DOHH2 (cell line): ENCODE results near the gene C1orf159.

Source experiments
- H3F3A ChIP-seq: fragments of 200-600 bp; sonication (generic), shearing (Covaris generic); 2 replicates; pipeline ENCODE4 v1.6.0; 2016; ENCODE audit warnings: antibody characterized with exemption, mild to moderate bottlenecking; ENCODE audit not compliant: control insufficient read depth, insufficient read depth
- H3K27ac ChIP-seq: fragments of 200-600 bp; sonication (generic); 2 replicates; pipeline ENCODE4 v1.5.1; 2014; ENCODE audit warnings: low read depth, mild to moderate bottlenecking, low read length, moderate library complexity
- H3K27me3 ChIP-seq: fragments of 200-600 bp; sonication (generic); 2 replicates; pipeline ENCODE4 v1.6.1; 2014; ENCODE audit warnings: mild to moderate bottlenecking, low read length, mixed read lengths; ENCODE audit not compliant: control insufficient read depth
- H3K36me3 ChIP-seq: fragments of 200-600 bp; sonication (generic); 2 replicates; pipeline ENCODE4 v1.6.1; 2014; ENCODE audit warnings: mild to moderate bottlenecking, low read length, moderate library complexity, mixed read lengths; ENCODE audit not compliant: control insufficient read depth
- H3K4me1 ChIP-seq: fragments of 200-600 bp; sonication (generic); 2 replicates; pipeline ENCODE4 v1.6.1; 2014; ENCODE audit warnings: mild to moderate bottlenecking, low read length, mixed read lengths; ENCODE audit not compliant: control insufficient read depth
- H3K4me2 ChIP-seq: fragments of 200-600 bp; sonication (generic); 2 replicates; pipeline ENCODE4 v1.6.0; 2014; ENCODE audit warnings: mild to moderate bottlenecking, low read length, moderate library complexity
- H3K4me3 ChIP-seq: fragments of 200-600 bp; sonication (generic); 2 replicates; pipeline ENCODE4 v1.5.1; 2014; ENCODE audit warnings: mild to moderate bottlenecking, low read length, mixed read lengths
- H3K79me2 ChIP-seq: fragments of 200-600 bp; sonication (generic); 2 replicates; pipeline ENCODE4 v1.6.1; 2014; ENCODE audit warnings: mild to moderate bottlenecking, low read length, mixed read lengths; ENCODE audit not compliant: control insufficient read depth
- H3K9me2 ChIP-seq: fragments of 200-600 bp; sonication (generic); replicated peaks from 2 replicates; pipeline ENCODE4 v1.6.1; 2014; ENCODE audit warnings: mild to moderate bottlenecking, low read length, mixed read lengths; ENCODE audit not compliant: control insufficient read depth
- H3K9me3 ChIP-seq: fragments of 200-600 bp; sonication (generic); 2 replicates; pipeline ENCODE4 v1.6.1; 2014; ENCODE audit warnings: antibody characterized with exemption, low read length, mixed read lengths; ENCODE audit not compliant: control insufficient read depth, insufficient read depth
- H4K20me1 ChIP-seq: fragments of 200-600 bp; sonication (generic); 2 replicates; pipeline ENCODE4 v1.6.0; 2014; ENCODE audit warnings: low read depth, mild to moderate bottlenecking, antibody characterized with exemption, low read length, moderate library complexity; ENCODE audit not compliant: control insufficient read depth, insufficient read depth
- CTCF ChIP-seq: fragments of 200-600 bp; sonication (generic); IDR thresholded peaks from one replicate; pipeline ENCODE4 v1.5.1; 2014; ENCODE audit warnings: antibody characterized with exemption, mild to moderate bottlenecking, low read depth, low read length; ENCODE audit not compliant: poor library complexity, severe bottlenecking
- EZH2phosphoT487 ChIP-seq: fragments of 200-600 bp; sonication (generic); IDR thresholded peaks from 2 replicates; pipeline ENCODE4 v1.6.1; 2017; ENCODE audit warnings: borderline replicate concordance, mild to moderate bottlenecking, antibody characterized with exemption, low read length, moderate library complexity, mixed read lengths

C1orf159 gene

GRCh38 chr1:1125945-1126344, 10.1 kb upstream of the C1orf159 start:
- no peak overlapping the region for H3K4me3 ChIP-seq
- H3K9me3 ChIP-seq, result peaks cover 10% of the 10 kb centered on the region; the same call in 1 of the 2 replicates
- H3K4me1 ChIP-seq, result peaks cover 4% of the 10 kb centered on the region; the same call in 1 of the 2 replicates
- TF ChIP-seq EZH2phosphoT487 (no peak), CTCF (no peak)
- no peak overlapping the region for H3K4me2 ChIP-seq
- H3K79me2 ChIP-seq, result no peaks in the 10 kb centered on the region
- H3F3A ChIP-seq, result no peaks in the 10 kb centered on the region
- H3K27me3 ChIP-seq, result no peaks in the 10 kb centered on the region; the same call in 1 of the 2 replicates
- no peak overlapping the region for H3K27ac ChIP-seq
- no peaks in the 10 kb centered on the region for H3K9me2 ChIP-seq
- H4K20me1 ChIP-seq, result no peaks in the 10 kb centered on the region
- H3K36me3 ChIP-seq, result no peaks in the 10 kb centered on the region

GRCh38 chr1:1124786-1125642, 9.1 kb upstream of the C1orf159 start:
- H4K20me1 ChIP-seq, result no peaks in the 10 kb centered on the region
- no peak overlapping the region for H3K4me2 ChIP-seq
- TF ChIP-seq CTCF, result no peak
- no peak for TF ChIP-seq EZH2phosphoT487
- no peaks in the 10 kb centered on the region for H3K79me2 ChIP-seq
- no peak overlapping the region for H3K4me3 ChIP-seq
- peaks cover 2% of the 10 kb centered on the region for H3K27me3 ChIP-seq
- H3K36me3 ChIP-seq, result no peaks in the 10 kb centered on the region
- H3F3A ChIP-seq, result no peaks in the 10 kb centered on the region
- no peaks in the 10 kb centered on the region for H3K9me2 ChIP-seq
- H3K9me3 ChIP-seq, result peaks cover 10% of the 10 kb centered on the region; the same call in 1 of the 2 replicates
- peaks cover 4% of the 10 kb centered on the region; the same call in 1 of the 2 replicates for H3K4me1 ChIP-seq
- H3K27ac ChIP-seq, result no peak overlapping the region

- Histone ChIP-seq H3K27ac (no peak overlapping the region), H3K9me3 (peaks cover 10% of the 10 kb centered on the region; the same call in 1 of the 2 replicates), H3K4me1 (peaks cover 4% of the 10 kb centered on the region; the same call in 1 of the 2 replicates), H3K79me2 (no peaks in the 10 kb centered on the region), H3K9me2 (no peaks in the 10 kb centered on the region), H3K36me3 (no peaks in the 10 kb centered on the region), H4K20me1 (no peaks in the 10 kb centered on the region), H3K4me2 (no peak overlapping the region), H3F3A (no peaks in the 10 kb centered on the region), H3K4me3 (no peak overlapping the region), H3K27me3 (peaks cover 7% of the 10 kb centered on the region)
- TF ChIP-seq CTCF, result no peak
- no peak for TF ChIP-seq EZH2phosphoT487
These were observed 8.6 kb upstream of the C1orf159 start for GRCh38 chr1:1124508-1124785.
